ENCODE data around the gene FAM124B.

DNA sequence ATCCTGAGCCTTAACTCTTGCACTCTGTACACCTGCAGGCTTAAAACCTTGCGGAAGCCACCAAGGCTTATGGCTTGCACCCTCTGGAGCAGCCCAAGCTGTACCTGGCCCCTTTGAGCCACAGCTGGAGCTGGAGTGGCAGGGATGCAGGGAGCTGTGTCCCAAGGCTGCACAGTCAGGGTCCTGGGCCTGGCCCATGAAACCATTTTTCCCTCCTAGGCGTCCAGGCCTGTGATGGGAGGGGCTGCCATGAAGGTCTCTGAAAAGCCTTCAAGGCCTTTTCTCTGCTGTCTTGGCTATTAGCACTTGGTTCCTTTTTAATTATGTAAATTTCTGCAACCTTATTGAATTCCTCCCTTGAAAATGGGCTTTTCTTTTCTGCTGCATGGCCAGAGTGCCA is 56.4 kb downstream of the FAM124B start:
- TF ChIP-seq, protein P1, sequence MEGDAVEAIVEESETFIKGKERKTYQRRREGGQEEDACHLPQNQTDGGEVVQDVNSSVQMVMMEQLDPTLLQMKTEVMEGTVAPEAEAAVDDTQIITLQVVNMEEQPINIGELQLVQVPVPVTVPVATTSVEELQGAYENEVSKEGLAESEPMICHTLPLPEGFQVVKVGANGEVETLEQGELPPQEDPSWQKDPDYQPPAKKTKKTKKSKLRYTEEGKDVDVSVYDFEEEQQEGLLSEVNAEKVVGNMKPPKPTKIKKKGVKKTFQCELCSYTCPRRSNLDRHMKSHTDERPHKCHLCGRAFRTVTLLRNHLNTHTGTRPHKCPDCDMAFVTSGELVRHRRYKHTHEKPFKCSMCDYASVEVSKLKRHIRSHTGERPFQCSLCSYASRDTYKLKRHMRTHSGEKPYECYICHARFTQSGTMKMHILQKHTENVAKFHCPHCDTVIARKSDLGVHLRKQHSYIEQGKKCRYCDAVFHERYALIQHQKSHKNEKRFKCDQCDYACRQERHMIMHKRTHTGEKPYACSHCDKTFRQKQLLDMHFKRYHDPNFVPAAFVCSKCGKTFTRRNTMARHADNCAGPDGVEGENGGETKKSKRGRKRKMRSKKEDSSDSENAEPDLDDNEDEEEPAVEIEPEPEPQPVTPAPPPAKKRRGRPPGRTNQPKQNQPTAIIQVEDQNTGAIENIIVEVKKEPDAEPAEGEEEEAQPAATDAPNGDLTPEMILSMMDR (conservative IDR thresholded peaks at IDR 0.05 in 1 of 2, IDR thresholded peaks at IDR 0.05 in 1 of 2; ENCODE audit: low read depth in 1 of 2, low read length in 2 of 2): no peak
- TF ChIP-seq EZH2 (IDR thresholded peaks at IDR 0.05; ENCODE audit: low read length, missing control alignments): no peak

Data from fibroblast of lung (primary cell).